Ishikawa (cell line): ENCODE data around the gene SERPINB10.

Experiments
- CEBPB ChIP-seq: IDR thresholded peaks from 2 replicates; pipeline ENCODE4 v1.6.1; 2012
- CREB1 ChIP-seq: IDR thresholded peaks from 2 replicates; pipeline ENCODE4 v1.6.1; 2012; ENCODE audit warnings: low read depth
- EGR1 ChIP-seq: IDR thresholded peaks from 2 replicates; pipeline ENCODE4 v1.6.1; 2012
- EP300 ChIP-seq: IDR thresholded peaks from 2 replicates; pipeline ENCODE4 v1.6.1; 2012; ENCODE audit warnings: borderline replicate concordance
- FOXM1 ChIP-seq: IDR thresholded peaks from 2 replicates; pipeline ENCODE4 v1.6.1; 2012; ENCODE audit warnings: low read depth, borderline replicate concordance
- NFIC ChIP-seq: IDR thresholded peaks from 2 replicates; pipeline ENCODE4 v1.6.1; 2012
- RAD21 ChIP-seq: IDR thresholded peaks from 2 replicates; pipeline ENCODE4 v1.6.1; 2012; ENCODE audit warnings: low read depth
- TAF1 ChIP-seq: IDR thresholded peaks from 2 replicates; pipeline ENCODE4 v1.6.1; 2012; ENCODE audit warnings: low read depth, mild to moderate bottlenecking
- TCF12 ChIP-seq: IDR thresholded peaks from 2 replicates; pipeline ENCODE4 v1.6.1; 2012; ENCODE audit warnings: low read depth
- TEAD4 ChIP-seq: IDR thresholded peaks from 2 replicates; pipeline ENCODE4 v1.6.1; 2012
- YY1 ChIP-seq: IDR thresholded peaks from 2 replicates; pipeline ENCODE4 v1.6.1; 2012; ENCODE audit warnings: low read depth
- ZBTB7A ChIP-seq: IDR thresholded peaks from 2 replicates; pipeline ENCODE4 v1.6.1; 2012; ENCODE audit warnings: low read depth
- TF ChIP-seq, protein P1 (sequence below): IDR thresholded peaks from 2 replicates; pipeline ENCODE4 v1.6.1; 2012
- TF ChIP-seq, protein P2 (sequence below): IDR thresholded peaks from 2 replicates; pipeline ENCODE4 v1.6.1; 2012; ENCODE audit warnings: low read depth, mild to moderate bottlenecking
- TF ChIP-seq, protein P3 (sequence below): IDR thresholded peaks from 2 replicates; pipeline ENCODE4 v1.6.1; 2012

Gene SERPINB10

DNA sequence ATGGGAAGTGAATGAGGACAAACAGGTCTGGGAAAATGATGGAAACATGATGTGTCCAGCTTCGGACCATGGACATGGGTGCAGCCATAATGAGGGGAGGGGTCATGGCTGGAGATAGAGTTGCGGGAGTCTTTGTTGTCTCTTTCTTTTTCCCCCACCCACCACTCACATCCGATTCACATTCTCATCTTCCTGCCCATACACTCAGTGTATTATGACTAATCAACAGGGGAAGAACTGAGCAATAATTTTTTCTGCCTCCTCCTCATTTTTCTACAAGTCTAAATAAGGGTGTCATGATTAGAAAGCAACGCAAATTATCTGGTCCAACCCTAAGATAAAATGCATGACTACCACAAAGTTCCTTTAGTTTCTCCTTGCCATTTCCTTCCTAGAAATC is 25.9 kb upstream of the SERPINB10 start:
- no peak for TF ChIP-seq TEAD4
- TF ChIP-seq EGR1, result no peak
- no peak for TF ChIP-seq TAF1
- no peak for TF ChIP-seq NFIC
- TF ChIP-seq ZBTB7A, result no peak
- no peak for TF ChIP-seq EP300
- no peak for TF ChIP-seq TCF12
- TF ChIP-seq, protein P1, sequence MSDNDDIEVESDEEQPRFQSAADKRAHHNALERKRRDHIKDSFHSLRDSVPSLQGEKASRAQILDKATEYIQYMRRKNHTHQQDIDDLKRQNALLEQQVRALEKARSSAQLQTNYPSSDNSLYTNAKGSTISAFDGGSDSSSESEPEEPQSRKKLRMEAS, result no peak
- TF ChIP-seq FOXM1, result no peak
- no peak for TF ChIP-seq RAD21
- TF ChIP-seq, protein P2, sequence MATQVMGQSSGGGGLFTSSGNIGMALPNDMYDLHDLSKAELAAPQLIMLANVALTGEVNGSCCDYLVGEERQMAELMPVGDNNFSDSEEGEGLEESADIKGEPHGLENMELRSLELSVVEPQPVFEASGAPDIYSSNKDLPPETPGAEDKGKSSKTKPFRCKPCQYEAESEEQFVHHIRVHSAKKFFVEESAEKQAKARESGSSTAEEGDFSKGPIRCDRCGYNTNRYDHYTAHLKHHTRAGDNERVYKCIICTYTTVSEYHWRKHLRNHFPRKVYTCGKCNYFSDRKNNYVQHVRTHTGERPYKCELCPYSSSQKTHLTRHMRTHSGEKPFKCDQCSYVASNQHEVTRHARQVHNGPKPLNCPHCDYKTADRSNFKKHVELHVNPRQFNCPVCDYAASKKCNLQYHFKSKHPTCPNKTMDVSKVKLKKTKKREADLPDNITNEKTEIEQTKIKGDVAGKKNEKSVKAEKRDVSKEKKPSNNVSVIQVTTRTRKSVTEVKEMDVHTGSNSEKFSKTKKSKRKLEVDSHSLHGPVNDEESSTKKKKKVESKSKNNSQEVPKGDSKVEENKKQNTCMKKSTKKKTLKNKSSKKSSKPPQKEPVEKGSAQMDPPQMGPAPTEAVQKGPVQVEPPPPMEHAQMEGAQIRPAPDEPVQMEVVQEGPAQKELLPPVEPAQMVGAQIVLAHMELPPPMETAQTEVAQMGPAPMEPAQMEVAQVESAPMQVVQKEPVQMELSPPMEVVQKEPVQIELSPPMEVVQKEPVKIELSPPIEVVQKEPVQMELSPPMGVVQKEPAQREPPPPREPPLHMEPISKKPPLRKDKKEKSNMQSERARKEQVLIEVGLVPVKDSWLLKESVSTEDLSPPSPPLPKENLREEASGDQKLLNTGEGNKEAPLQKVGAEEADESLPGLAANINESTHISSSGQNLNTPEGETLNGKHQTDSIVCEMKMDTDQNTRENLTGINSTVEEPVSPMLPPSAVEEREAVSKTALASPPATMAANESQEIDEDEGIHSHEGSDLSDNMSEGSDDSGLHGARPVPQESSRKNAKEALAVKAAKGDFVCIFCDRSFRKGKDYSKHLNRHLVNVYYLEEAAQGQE, result no peak
- no peak for TF ChIP-seq CREB1
- no peak for TF ChIP-seq YY1
- TF ChIP-seq CEBPB, result no peak
- TF ChIP-seq, protein P3, sequence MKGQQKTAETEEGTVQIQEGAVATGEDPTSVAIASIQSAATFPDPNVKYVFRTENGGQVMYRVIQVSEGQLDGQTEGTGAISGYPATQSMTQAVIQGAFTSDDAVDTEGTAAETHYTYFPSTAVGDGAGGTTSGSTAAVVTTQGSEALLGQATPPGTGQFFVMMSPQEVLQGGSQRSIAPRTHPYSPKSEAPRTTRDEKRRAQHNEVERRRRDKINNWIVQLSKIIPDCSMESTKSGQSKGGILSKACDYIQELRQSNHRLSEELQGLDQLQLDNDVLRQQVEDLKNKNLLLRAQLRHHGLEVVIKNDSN, result no peak

- TF ChIP-seq CEBPB (no peak), FOXM1 (no peak), TEAD4 (no peak), RAD21 (no peak), TCF12 (no peak), EP300 (no peak), TAF1 (no peak), EGR1 (no peak), ZBTB7A (no peak)
- TF ChIP-seq, protein P1, result no peak
These were observed 25.2 kb upstream of the SERPINB10 start for GRCh38 chr18:63882333-63883141.

- no peak for TF ChIP-seq CEBPB
- TF ChIP-seq, protein P3, result no peak
- no peak for TF ChIP-seq TEAD4
- no peak for TF ChIP-seq RAD21
- no peak for TF ChIP-seq ZBTB7A
- no peak for TF ChIP-seq TCF12
- no peak for TF ChIP-seq FOXM1
- TF ChIP-seq, protein P2, result no peak
- TF ChIP-seq NFIC, result no peak
- TF ChIP-seq, protein P1, result no peak
These were observed 24.1 kb upstream of the SERPINB10 start for GRCh38 chr18:63883617-63884016.

GRCh38 chr18:63887424-63887823 is 20.3 kb upstream of the SERPINB10 start, which contains the start of gene SERPINB2:
Gene SERPINB2 (plus strand): TSS chr18:63887705. CDS start chr18:63891445, 3,740 bp downstream.
- TF ChIP-seq RAD21 (no peak), TAF1 (no peak), CREB1 (no peak), YY1 (no peak), FOXM1 (no peak)
- TF ChIP-seq, protein P1, result no peak

DNA sequence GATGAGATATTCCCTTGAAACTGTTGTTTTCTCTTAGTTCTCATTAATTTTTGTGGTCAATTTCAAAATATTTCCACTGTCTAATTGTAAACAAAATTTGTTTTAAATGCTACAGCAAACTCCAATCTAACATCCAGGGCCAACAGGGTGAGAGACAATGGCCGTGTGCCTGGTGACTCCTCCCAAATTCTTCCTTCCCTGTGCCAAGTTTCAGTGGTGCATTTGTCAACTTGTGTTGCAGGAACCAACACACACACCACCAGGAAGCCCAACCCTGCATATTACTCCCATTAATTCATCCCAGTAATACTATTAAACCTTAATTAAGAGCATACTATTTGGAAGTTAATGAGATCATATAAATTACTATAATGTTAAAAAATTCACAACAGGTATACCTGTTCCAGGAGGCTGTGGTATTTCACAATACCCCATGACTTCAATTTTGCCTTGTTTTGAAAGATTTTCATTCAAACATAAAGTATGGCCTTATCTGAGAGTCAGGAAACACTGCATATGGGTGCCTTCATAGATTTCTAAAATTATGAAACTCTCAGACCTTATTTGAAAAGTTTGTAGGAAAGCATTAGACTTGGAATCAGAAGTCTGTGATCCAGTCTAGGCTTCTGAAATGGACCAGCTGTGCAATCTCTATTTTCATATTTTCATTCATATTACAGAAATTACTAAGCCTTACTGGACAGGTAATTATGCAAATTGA is 19.1 kb upstream of the SERPINB10 start:
- TF ChIP-seq YY1, result no peak
- TF ChIP-seq EGR1, result no peak
- no peak for TF ChIP-seq EP300
- no peak for TF ChIP-seq FOXM1
- TF ChIP-seq ZBTB7A, result no peak
- TF ChIP-seq, protein P1, result no peak
- no peak for TF ChIP-seq TEAD4
